CD14-positive monocyte (primary cell): ENCODE data around the gene INO80C. TPM values are rescaled to one million over a fixed set of nuclear protein-coding genes. Genes with fewer than 3 reads are reported as not detected.

Source experiments
- DNase-seq, 3 donors: peaks; one replicate each; pipeline ENCODE4 v3.0.0-alpha.2; 2011 to 2022
- H2AFZ ChIP-seq: 2 replicates; pipeline ENCODE4 v1.6.0; 2012; ENCODE audit warnings: mild to moderate bottlenecking, low read depth, low read length, inconsistent platforms; ENCODE audit not compliant: insufficient read depth, poor library complexity, severe bottlenecking
- H3K27ac ChIP-seq, 2 donors: 1 replicate in 1 of 2; 2 replicates in 1 of 2; pipeline ENCODE4 v1.5.1; 2012 to 2013; ENCODE audit warnings: low read length in 2 of 2, control low read depth in 1 of 2, inconsistent platforms in 1 of 2, low read depth in 1 of 2, mild to moderate bottlenecking in 1 of 2
- H3K27me3 ChIP-seq, 2 donors: one replicate each; pipeline versions ENCODE4 v1.6.0 to v1.6.1; 2011 to 2013; ENCODE audit warnings: low read length in 2 of 2; ENCODE audit not compliant: control insufficient read depth in 2 of 2, insufficient read depth in 2 of 2
- H3K36me3 ChIP-seq, 2 donors: replicated peaks in 1 of 2; 1 replicate in 1 of 2; 2 replicates in 1 of 2; pipeline versions ENCODE4 v1.5.1 to v1.6.1; 2012 to 2013; ENCODE audit warnings: low read length in 2 of 2, control low read depth in 1 of 2, inconsistent platforms in 1 of 2, mild to moderate bottlenecking in 1 of 2; ENCODE audit not compliant: insufficient read depth in 2 of 2, control insufficient read depth in 1 of 2
- H3K4me1 ChIP-seq, 2 donors: 1 replicate in 1 of 2; 2 replicates in 1 of 2; pipeline versions ENCODE4 v1.5.1 to v1.6.1; 2012 to 2013; ENCODE audit warnings: low read length in 2 of 2, control low read depth in 1 of 2, inconsistent platforms in 1 of 2, mild to moderate bottlenecking in 1 of 2, moderate library complexity in 1 of 2; ENCODE audit not compliant: insufficient read depth in 2 of 2, control insufficient read depth in 1 of 2
- H3K4me2 ChIP-seq: replicated peaks from 2 replicates; pipeline ENCODE3; 2012; ENCODE audit warnings: low read length, moderate library complexity, mild to moderate bottlenecking; ENCODE audit not compliant: poor library complexity, severe bottlenecking; ENCODE audit errors: extremely low read depth
- H3K4me3 ChIP-seq, 3 experiments: fragments of 200-600 bp in 1 of 3; sonication (generic) in 1 of 3; replicated peaks in 1 of 3; 1 replicate in 2 of 3; 2 replicates in 1 of 3; pipeline ENCODE4 v1.5.1; 2011 to 2013; ENCODE audit warnings: low read length in 3 of 3, mild to moderate bottlenecking in 3 of 3, control low read depth in 2 of 3, low read depth in 2 of 3, inconsistent platforms in 1 of 3, moderate library complexity in 1 of 3
- H3K79me2 ChIP-seq: 2 replicates; pipeline ENCODE4 v1.6.0; 2012; ENCODE audit warnings: mild to moderate bottlenecking, control low read depth, inconsistent platforms, low read length, moderate library complexity; ENCODE audit not compliant: insufficient read depth
- H3K9ac ChIP-seq: 2 replicates; pipeline ENCODE4 v1.6.0; 2017; ENCODE audit warnings: low read length, mild to moderate bottlenecking; ENCODE audit not compliant: insufficient read depth, poor library complexity, severe bottlenecking
- H3K9me3 ChIP-seq, 2 donors: replicated peaks in 1 of 2; 1 replicate in 1 of 2; 2 replicates in 1 of 2; pipeline versions ENCODE4 v1.5.1 to v1.6.1; 2012 to 2013; ENCODE audit warnings: low read length in 2 of 2, control low read depth in 1 of 2; ENCODE audit not compliant: control insufficient read depth in 1 of 2, insufficient read depth in 1 of 2
- H4K20me1 ChIP-seq: 2 replicates; pipeline ENCODE4 v1.6.0; 2012; ENCODE audit warnings: mild to moderate bottlenecking, low read length, control low read depth, moderate library complexity; ENCODE audit not compliant: insufficient read depth
- H3K27ac Mint-ChIP-seq, 7 donors: one replicate each; pipeline ENCODE4 v1.8.0; 2020; ENCODE audit warnings: mild to moderate bottlenecking in 7 of 7, mixed read lengths in 7 of 7, moderate library complexity in 6 of 7, inconsistent platforms in 2 of 7
- H3K27me3 Mint-ChIP-seq, 3 donors: one replicate each; pipeline ENCODE4 v1.8.0; 2021 to 2022; ENCODE audit warnings: low read depth in 3 of 3, mild to moderate bottlenecking in 3 of 3, mixed read lengths in 3 of 3, moderate library complexity in 3 of 3, inconsistent platforms in 1 of 3
- H3K36me3 Mint-ChIP-seq, 2 donors: one replicate each; pipeline ENCODE4 v1.8.0; 2020; ENCODE audit warnings: mixed read lengths in 2 of 2, inconsistent platforms in 1 of 2, mild to moderate bottlenecking in 1 of 2
- H3K4me1 Mint-ChIP-seq: one replicate; pipeline ENCODE4 v1.8.0; 2020; ENCODE audit warnings: mild to moderate bottlenecking, mixed read lengths
- H3K4me3 Mint-ChIP-seq, 2 donors: one replicate each; pipeline ENCODE4 v1.8.0; 2020; ENCODE audit warnings: mild to moderate bottlenecking in 2 of 2, mixed read lengths in 2 of 2, moderate library complexity in 1 of 2
- H3K9me3 Mint-ChIP-seq, 7 donors: one replicate each; pipeline ENCODE4 v1.8.0; 2020 to 2022; ENCODE audit warnings: mixed read lengths in 7 of 7, mild to moderate bottlenecking in 6 of 7, moderate library complexity in 6 of 7, inconsistent platforms in 2 of 7
- WGBS: methylation state at CpG from one replicate; pipeline ENCODE4 v1.1.5; 2013; ENCODE audit warnings: missing lambda C conversion rate; ENCODE audit not compliant: insufficient coverage; 5-methylcytosine and 5-hydroxymethylcytosine counted together
- intact Hi-C, 2 donors: fragments of 100-400 bp; cut with micrococcal nuclease; formaldehyde crosslinking; loops; one replicate each; pipeline versions ENCODE4 v1.15.0 to v1.15.1; 2023
- polyA plus RNA-seq, 3 donors: library from polyadenylated mRNA; depleted of rRNA in 1 of 3; unstranded in 2 of 3; stranded (reverse) in 1 of 3; fragments of 300-500 nt in 2 of 3; fragments of >200 nt in 1 of 3; fragmentation: Illumina TruSeq in 2 of 3; gene quantifications; 1 replicate in 2 of 3; 2 replicates in 1 of 3; pipeline ENCODE4 v1.2.3, GENCODE V29; 2012 to 2021
- TF ChIP-seq, protein P1 (sequence below): fragments of 200-600 bp; IDR thresholded peaks from one replicate; pipeline ENCODE4 v1.8.0; 2022; ENCODE audit warnings: antibody characterized with exemption, mild to moderate bottlenecking

The INO80C gene
- polyA plus RNA-seq, 3 donors: 17.7 to 27.9 (median 22.3) TPM

DNA sequence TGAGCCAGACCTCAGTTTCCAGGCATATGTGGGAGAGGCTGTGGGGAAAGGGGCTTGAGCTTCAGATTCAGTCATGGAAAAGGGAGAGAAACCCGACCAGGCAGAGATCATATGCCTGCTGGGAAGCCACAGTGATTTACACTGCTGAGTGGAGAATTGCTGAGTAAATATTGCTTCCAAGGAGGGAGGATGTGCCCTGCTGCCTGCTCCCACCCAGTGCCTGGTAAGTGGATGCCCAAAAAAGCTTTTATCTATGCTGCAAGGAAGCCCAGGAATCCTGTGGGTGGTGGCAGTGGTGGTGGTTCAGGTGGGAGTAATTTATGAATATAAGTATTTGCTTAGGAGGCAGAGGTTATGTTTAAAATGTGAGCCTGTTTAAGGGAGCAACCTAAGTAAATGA lies 39.5 kb downstream of the INO80C start:
- Histone ChIP-seq H3K4me2 (no peak overlapping the region), H3K36me3 (no peaks in the 10 kb centered on the region), H3K9ac (no peak overlapping the region), H3K4me3 (no peak overlapping the region), H4K20me1 (no peaks in the 10 kb centered on the region), H3K79me2 (no peaks in the 10 kb centered on the region), H3K4me1 (no peaks in the 10 kb centered on the region), H3K27me3 (no peaks in the 10 kb centered on the region), H3K27ac (no peak overlapping the region), H2AFZ (no peak overlapping the region), H3K9me3 (no peaks in the 10 kb centered on the region)
- H3K36me3 Mint-ChIP-seq: no peaks in the 10 kb centered on the region
- TF ChIP-seq, protein P1, sequence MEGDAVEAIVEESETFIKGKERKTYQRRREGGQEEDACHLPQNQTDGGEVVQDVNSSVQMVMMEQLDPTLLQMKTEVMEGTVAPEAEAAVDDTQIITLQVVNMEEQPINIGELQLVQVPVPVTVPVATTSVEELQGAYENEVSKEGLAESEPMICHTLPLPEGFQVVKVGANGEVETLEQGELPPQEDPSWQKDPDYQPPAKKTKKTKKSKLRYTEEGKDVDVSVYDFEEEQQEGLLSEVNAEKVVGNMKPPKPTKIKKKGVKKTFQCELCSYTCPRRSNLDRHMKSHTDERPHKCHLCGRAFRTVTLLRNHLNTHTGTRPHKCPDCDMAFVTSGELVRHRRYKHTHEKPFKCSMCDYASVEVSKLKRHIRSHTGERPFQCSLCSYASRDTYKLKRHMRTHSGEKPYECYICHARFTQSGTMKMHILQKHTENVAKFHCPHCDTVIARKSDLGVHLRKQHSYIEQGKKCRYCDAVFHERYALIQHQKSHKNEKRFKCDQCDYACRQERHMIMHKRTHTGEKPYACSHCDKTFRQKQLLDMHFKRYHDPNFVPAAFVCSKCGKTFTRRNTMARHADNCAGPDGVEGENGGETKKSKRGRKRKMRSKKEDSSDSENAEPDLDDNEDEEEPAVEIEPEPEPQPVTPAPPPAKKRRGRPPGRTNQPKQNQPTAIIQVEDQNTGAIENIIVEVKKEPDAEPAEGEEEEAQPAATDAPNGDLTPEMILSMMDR: no peak
- DNase-seq: no peak
- no peak overlapping the region for H3K27ac Mint-ChIP-seq
- no peak overlapping the region for H3K4me3 Mint-ChIP-seq
- peaks cover 0 to 2% (median 0%) of the 10 kb centered on the region in 3 donors for H3K27me3 Mint-ChIP-seq
- intact Hi-C loops: no loop called here
- 60% methylated on average over 1 of the region's 1 CpG for WGBS
- peaks cover 9% of the 10 kb centered on the region for H3K4me1 Mint-ChIP-seq
- H3K9me3 Mint-ChIP-seq: no peaks in the 10 kb centered on the region

DNA sequence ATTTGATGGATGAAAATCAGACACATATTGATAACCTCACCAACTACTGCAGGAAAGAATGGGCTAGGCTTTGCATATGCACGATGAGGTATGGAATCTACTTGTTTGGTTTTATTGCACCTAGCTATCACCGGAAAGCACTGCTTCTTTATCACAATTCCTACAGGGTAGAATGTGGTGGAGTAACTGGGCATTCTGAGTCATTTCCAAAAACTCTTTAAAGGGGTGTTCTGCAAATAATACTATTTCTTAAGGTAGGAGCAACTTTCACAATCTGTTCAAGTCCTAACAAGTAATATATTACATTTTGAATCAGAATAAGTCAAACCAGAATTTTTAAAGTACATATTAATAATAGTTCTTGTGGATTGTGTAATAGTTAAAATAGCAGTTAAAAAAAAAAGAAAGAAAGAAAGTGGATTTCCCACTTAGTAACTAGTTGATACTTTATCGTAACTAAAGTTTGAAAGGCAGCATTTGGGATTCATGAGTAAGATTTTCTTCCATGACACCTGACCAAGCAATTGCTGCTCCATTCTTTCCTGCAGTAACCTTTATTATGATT lies 40.5 kb downstream of the INO80C start:
- Mint-ChIP-seq H3K4me1 (no peaks in the 10 kb centered on the region), H3K36me3 (no peaks in the 10 kb centered on the region), H3K9me3 (no peaks in the 10 kb centered on the region), H3K27me3 (peaks cover 0 to 2% (median 0%) of the 10 kb centered on the region in 3 donors), H3K27ac (no peak overlapping the region), H3K4me3 (no peak overlapping the region)
- WGBS: no CpG with 5 or more reads among the region's 3 CpGs
- TF ChIP-seq, protein P1: no peak
- Histone ChIP-seq H3K4me3 (no peak overlapping the region), H4K20me1 (no peaks in the 10 kb centered on the region), H3K27me3 (no peaks in the 10 kb centered on the region), H3K36me3 (no peaks in the 10 kb centered on the region), H2AFZ (no peak overlapping the region), H3K79me2 (no peaks in the 10 kb centered on the region), H3K9me3 (no peaks in the 10 kb centered on the region), H3K4me1 (no peaks in the 10 kb centered on the region), H3K4me2 (no peak overlapping the region), H3K27ac (no peak overlapping the region), H3K9ac (no peak overlapping the region)
- no peak for DNase-seq
- intact Hi-C loops: no loop called here
